WERI-Rb-1 (cell line): Measurements from ENCODE around the gene SPATA31A1.
"Not testable (repeated sequence)": the region's sequence is repeated elsewhere in the genome, so short reads cannot be mapped to it uniquely, and the experiment has no call there.

ENCODE experiments used
- DNase-seq: peaks from one replicate; pipeline ENCODE4 v3.0.0-alpha.2; 2020
- H3K27ac ChIP-seq: fragments of 250-450 bp; sonication (Bioruptor Pico); 2 replicates; pipeline ENCODE4 v1.5.1; 2020; ENCODE audit warnings: mild to moderate bottlenecking, moderate library complexity
- H3K27me3 ChIP-seq: fragments of 250-450 bp; sonication (Bioruptor Pico); 2 replicates; pipeline ENCODE4 v1.5.1; 2021; ENCODE audit warnings: mild to moderate bottlenecking, low read depth, moderate library complexity; ENCODE audit not compliant: insufficient read depth, severe bottlenecking
- H3K36me3 ChIP-seq: fragments of 250-450 bp; sonication (Bioruptor Pico); 2 replicates; pipeline ENCODE4 v1.5.1; 2020; ENCODE audit warnings: mild to moderate bottlenecking, moderate library complexity
- H3K4me3 ChIP-seq: 2 replicates; pipeline ENCODE4 v1.5.1; 2011; ENCODE audit warnings: low read depth, mild to moderate bottlenecking, control low read depth, low read length
- H3K9me3 ChIP-seq: fragments of 250-450 bp; sonication (Bioruptor Pico); 2 replicates; pipeline ENCODE4 v1.5.1; 2021; ENCODE audit warnings: mild to moderate bottlenecking, moderate library complexity; ENCODE audit not compliant: severe bottlenecking

SPATA31A1 gene

GRCh38 chr9:39355369-39355768 lies at the start of gene SPATA31A1:
Gene SPATA31A1, plus strand, starts transcription at chr9:39355669. Its CDS starts 62 bp downstream, at chr9:39355731.
- not testable (repeated sequence) for H3K27me3 ChIP-seq, H3K9me3 ChIP-seq, H3K36me3 ChIP-seq, H3K4me3 ChIP-seq, H3K27ac ChIP-seq, DNase-seq

GRCh38 chr9:39407261-39408204 lies 52.1 kb downstream of the SPATA31A1 start:
- not testable (repeated sequence) for H3K27me3 ChIP-seq, H3K9me3 ChIP-seq, DNase-seq, H3K4me3 ChIP-seq, H3K27ac ChIP-seq, H3K36me3 ChIP-seq

- H3K27me3 ChIP-seq, DNase-seq, H3K9me3 ChIP-seq, H3K27ac ChIP-seq, H3K4me3 ChIP-seq, H3K36me3 ChIP-seq: not testable (repeated sequence)
Measured at GRCh38 chr9:39411254-39411940, 55.9 kb downstream of the SPATA31A1 start.
